Measurements from ENCODE around the gene SLC39A11. TPM values are rescaled to one million over a fixed set of nuclear protein-coding genes. Genes with fewer than 3 reads are reported as not detected.

Gene SLC39A11
- polyA plus RNA-seq, 1 donor from 2014 or later: 8.0 TPM

DNA sequence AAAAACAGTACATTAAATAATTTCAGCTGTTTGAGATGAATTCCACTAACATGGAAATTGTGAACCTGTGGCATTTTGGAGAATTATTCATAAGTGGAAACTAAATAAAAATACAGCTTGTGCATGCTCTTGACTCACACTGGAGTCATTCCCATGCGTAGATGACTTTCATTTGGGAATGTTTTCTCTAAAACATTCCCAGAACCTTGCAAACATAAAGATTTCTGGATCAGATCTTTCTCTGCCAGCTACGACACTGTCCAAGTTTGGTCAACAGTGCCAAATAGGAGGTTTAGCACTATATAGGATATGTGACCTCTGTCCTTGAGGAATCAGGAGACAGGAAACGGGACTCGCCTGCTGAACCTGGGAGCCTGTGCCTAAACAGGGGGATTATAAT, 400.9 kb downstream of the SLC39A11 start:
- Histone ChIP-seq H3K9ac (ENCODE audit: low read length) (no peak overlapping the region), H3F3A (ENCODE audit: insufficient read depth, low read length, poor library complexity, severe bottlenecking) (no peaks in the 10 kb centered on the region), H3K36me3 (ENCODE audit: insufficient read depth, low read length) (no peaks in the 10 kb centered on the region), H3K4me3 (ENCODE audit: low read length) (no peak overlapping the region), H2AFZ (ENCODE audit: low read depth, low read length) (no peak overlapping the region), H4K20me1 (ENCODE audit: insufficient read depth) (no peaks in the 10 kb centered on the region), H3K27ac (ENCODE audit: low read length) (no peak overlapping the region), H3K4me2 (ENCODE audit: low read length) (no peak overlapping the region), H3K79me2 (replicated peaks; ENCODE audit: insufficient read depth, low read length) (no peaks in the 10 kb centered on the region), H3K27me3 (ENCODE audit: insufficient read depth, low read depth, low read length) (no peaks in the 10 kb centered on the region), H3K9me2 (ENCODE audit: insufficient read depth, low read length) (no peaks in the 10 kb centered on the region), H3K9me3 (ENCODE audit: low read length) (no peaks in the 10 kb centered on the region)
- TF ChIP-seq, protein P1, sequence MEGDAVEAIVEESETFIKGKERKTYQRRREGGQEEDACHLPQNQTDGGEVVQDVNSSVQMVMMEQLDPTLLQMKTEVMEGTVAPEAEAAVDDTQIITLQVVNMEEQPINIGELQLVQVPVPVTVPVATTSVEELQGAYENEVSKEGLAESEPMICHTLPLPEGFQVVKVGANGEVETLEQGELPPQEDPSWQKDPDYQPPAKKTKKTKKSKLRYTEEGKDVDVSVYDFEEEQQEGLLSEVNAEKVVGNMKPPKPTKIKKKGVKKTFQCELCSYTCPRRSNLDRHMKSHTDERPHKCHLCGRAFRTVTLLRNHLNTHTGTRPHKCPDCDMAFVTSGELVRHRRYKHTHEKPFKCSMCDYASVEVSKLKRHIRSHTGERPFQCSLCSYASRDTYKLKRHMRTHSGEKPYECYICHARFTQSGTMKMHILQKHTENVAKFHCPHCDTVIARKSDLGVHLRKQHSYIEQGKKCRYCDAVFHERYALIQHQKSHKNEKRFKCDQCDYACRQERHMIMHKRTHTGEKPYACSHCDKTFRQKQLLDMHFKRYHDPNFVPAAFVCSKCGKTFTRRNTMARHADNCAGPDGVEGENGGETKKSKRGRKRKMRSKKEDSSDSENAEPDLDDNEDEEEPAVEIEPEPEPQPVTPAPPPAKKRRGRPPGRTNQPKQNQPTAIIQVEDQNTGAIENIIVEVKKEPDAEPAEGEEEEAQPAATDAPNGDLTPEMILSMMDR (IDR thresholded peaks at IDR 0.05; ENCODE audit: poor library complexity, severe bottlenecking): no peak
- TF ChIP-seq, protein P2, sequence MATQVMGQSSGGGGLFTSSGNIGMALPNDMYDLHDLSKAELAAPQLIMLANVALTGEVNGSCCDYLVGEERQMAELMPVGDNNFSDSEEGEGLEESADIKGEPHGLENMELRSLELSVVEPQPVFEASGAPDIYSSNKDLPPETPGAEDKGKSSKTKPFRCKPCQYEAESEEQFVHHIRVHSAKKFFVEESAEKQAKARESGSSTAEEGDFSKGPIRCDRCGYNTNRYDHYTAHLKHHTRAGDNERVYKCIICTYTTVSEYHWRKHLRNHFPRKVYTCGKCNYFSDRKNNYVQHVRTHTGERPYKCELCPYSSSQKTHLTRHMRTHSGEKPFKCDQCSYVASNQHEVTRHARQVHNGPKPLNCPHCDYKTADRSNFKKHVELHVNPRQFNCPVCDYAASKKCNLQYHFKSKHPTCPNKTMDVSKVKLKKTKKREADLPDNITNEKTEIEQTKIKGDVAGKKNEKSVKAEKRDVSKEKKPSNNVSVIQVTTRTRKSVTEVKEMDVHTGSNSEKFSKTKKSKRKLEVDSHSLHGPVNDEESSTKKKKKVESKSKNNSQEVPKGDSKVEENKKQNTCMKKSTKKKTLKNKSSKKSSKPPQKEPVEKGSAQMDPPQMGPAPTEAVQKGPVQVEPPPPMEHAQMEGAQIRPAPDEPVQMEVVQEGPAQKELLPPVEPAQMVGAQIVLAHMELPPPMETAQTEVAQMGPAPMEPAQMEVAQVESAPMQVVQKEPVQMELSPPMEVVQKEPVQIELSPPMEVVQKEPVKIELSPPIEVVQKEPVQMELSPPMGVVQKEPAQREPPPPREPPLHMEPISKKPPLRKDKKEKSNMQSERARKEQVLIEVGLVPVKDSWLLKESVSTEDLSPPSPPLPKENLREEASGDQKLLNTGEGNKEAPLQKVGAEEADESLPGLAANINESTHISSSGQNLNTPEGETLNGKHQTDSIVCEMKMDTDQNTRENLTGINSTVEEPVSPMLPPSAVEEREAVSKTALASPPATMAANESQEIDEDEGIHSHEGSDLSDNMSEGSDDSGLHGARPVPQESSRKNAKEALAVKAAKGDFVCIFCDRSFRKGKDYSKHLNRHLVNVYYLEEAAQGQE (IDR thresholded peaks at IDR 0.05; ENCODE audit: borderline replicate concordance): no peak
- no peak for TF ChIP-seq TAF1 (IDR thresholded peaks at IDR 0.05; ENCODE audit: low read depth)
- no peak for TF ChIP-seq EP300 (conservative IDR thresholded peaks at IDR 0.05; ENCODE audit: poor library complexity, severe bottlenecking)
- no peak for TF ChIP-seq RAD21 (conservative IDR thresholded peaks at IDR 0.05)
- no peak for TF ChIP-seq SMC3 (conservative IDR thresholded peaks at IDR 0.05; ENCODE audit: poor library complexity)
- no peak for TF ChIP-seq EZH2 (IDR thresholded peaks at IDR 0.05; ENCODE audit: borderline replicate concordance, insufficient read depth, low read length, poor library complexity, severe bottlenecking)

DNA sequence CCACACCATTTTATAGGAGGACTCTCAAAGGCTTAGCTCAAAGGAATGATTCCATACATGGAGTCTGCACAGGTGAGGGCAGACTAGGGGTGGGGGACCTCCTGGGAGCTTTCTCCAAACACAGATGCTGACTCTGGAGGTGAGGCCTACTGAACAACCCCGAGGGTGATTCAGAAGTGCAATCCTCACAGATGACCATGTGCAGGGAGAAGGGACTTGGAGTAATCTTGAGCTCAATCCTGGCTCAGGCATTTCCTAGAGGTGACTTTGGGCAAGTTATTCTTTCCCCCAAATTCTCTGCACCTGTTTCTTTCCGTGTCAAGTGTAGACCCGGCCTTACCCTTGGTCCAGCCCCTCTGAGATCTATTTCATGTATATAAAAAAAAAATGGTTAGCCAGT, 401.5 kb downstream of the SLC39A11 start:
- no peak for TF ChIP-seq POLR2AphosphoS5 (IDR thresholded peaks at IDR 0.05)
- no peak for TF ChIP-seq EZH2 (IDR thresholded peaks at IDR 0.05; ENCODE audit: borderline replicate concordance, insufficient read depth, low read length, poor library complexity, severe bottlenecking)
- TF ChIP-seq TAF1 (IDR thresholded peaks at IDR 0.05; ENCODE audit: low read depth): no peak
- TF ChIP-seq MXI1 (conservative IDR thresholded peaks at IDR 0.05; ENCODE audit: poor library complexity, severe bottlenecking): no peak
- no peak for TF ChIP-seq RAD21 (conservative IDR thresholded peaks at IDR 0.05)
- TF ChIP-seq SMC3 (conservative IDR thresholded peaks at IDR 0.05; ENCODE audit: poor library complexity): no peak
- TF ChIP-seq, protein P1 (IDR thresholded peaks at IDR 0.05; ENCODE audit: poor library complexity, severe bottlenecking): no peak
- TF ChIP-seq EP300 (conservative IDR thresholded peaks at IDR 0.05; ENCODE audit: poor library complexity, severe bottlenecking): no peak
- TF ChIP-seq, protein P2 (IDR thresholded peaks at IDR 0.05; ENCODE audit: borderline replicate concordance): no peak
- Histone ChIP-seq H3F3A (ENCODE audit: insufficient read depth, low read length, poor library complexity, severe bottlenecking) (no peaks in the 10 kb centered on the region), H2AFZ (ENCODE audit: low read depth, low read length) (no peak overlapping the region), H3K4me2 (ENCODE audit: low read length) (no peak overlapping the region), H3K9me2 (ENCODE audit: insufficient read depth, low read length) (no peaks in the 10 kb centered on the region), H3K4me3 (ENCODE audit: low read length) (no peak overlapping the region), H3K27ac (ENCODE audit: low read length) (no peak overlapping the region), H3K79me2 (replicated peaks; ENCODE audit: insufficient read depth, low read length) (no peaks in the 10 kb centered on the region), H3K27me3 (ENCODE audit: insufficient read depth, low read depth, low read length) (no peaks in the 10 kb centered on the region), H3K9ac (ENCODE audit: low read length) (no peak overlapping the region), H3K36me3 (ENCODE audit: insufficient read depth, low read length) (no peaks in the 10 kb centered on the region), H4K20me1 (ENCODE audit: insufficient read depth) (no peaks in the 10 kb centered on the region), H3K9me3 (ENCODE audit: low read length) (no peaks in the 10 kb centered on the region)
